NT2/D1 (cell line): ENCODE results near the gene ACTN4.

Source experiments
- SUZ12 ChIP-seq: IDR thresholded peaks from 2 replicates; pipeline ENCODE4 v1.6.1; 2011; ENCODE audit not compliant: insufficient read length, insufficient read depth; ENCODE audit errors: extremely low read depth
- YY1 ChIP-seq: IDR thresholded peaks from 2 replicates; pipeline ENCODE4 v1.6.1; 2011; ENCODE audit not compliant: insufficient read length, insufficient read depth
- ZNF274 ChIP-seq: IDR thresholded peaks from 2 replicates; pipeline ENCODE4 v1.6.1; 2011; ENCODE audit warnings: mild to moderate bottlenecking, low read depth, low read length

DNA sequence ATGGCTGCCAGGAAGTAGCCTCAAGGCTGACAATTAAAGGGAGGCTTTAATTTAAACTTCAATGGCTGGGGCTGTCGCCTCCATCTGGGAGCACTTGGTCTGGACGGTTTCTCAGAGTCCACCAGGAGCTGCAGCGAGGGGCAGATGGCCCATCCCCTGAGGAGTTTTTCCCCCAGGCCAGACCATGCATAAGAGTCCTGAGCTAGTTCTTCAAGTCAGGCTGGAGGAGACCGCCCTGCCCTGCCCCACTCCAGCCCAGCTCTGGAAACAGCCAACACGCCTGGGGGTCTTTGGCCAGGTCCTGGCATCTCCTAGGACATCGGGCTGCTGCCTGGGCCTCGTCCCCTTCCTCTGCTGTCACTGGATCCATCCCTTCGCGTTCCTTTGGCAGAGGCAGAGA lies 5.3 kb upstream of the ACTN4 start:
- TF ChIP-seq YY1 (no peak), SUZ12 (no peak), ZNF274 (no peak)
